ENCODE measurements around the gene PLK5.

PLK5 gene

DNA sequence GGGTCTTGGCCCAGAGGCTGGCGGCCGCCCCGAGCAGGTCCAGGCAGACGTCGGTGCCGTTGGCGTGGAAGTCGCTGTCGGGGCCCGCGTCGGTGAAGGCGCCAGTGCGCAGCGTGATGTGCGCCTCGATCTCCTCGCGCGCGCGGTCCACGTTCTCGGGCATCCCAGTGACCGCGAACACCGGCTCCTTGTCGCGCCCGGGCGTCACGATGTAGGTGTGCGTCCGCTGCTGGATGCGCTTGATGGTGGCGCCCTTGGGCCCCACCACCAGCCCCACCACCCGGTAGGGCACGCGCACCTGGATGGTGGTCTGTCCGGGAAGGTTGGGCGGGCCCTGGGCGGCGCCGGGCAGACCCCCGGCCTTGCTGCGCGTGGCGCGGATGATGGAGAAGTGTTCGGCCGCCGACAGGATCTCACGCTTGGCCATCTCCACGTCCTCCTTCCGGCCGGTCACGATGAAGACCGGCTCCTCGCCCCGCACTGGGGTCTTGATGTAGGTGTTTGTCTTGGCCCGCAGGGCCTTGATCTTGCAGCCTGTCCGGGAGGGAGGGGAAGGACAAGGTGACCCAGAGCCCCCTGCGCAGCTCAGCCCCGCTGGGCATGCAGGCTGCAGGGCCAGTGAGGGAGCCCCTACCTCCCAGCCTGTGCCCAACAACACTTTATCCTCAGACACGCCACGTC is 32.7 kb downstream of the PLK5 start:
- no peaks in the 10 kb centered on the region for H3K9me3 ChIP-seq (ENCODE audit: insufficient read depth, low read depth, low read length)
- no peak overlapping the region for H2AFZ ChIP-seq (ENCODE audit: low read length)
- H3K9me2 ChIP-seq (replicated peaks; ENCODE audit: low read depth, low read length) = no peaks in the 10 kb centered on the region
- TF ChIP-seq, protein P1, sequence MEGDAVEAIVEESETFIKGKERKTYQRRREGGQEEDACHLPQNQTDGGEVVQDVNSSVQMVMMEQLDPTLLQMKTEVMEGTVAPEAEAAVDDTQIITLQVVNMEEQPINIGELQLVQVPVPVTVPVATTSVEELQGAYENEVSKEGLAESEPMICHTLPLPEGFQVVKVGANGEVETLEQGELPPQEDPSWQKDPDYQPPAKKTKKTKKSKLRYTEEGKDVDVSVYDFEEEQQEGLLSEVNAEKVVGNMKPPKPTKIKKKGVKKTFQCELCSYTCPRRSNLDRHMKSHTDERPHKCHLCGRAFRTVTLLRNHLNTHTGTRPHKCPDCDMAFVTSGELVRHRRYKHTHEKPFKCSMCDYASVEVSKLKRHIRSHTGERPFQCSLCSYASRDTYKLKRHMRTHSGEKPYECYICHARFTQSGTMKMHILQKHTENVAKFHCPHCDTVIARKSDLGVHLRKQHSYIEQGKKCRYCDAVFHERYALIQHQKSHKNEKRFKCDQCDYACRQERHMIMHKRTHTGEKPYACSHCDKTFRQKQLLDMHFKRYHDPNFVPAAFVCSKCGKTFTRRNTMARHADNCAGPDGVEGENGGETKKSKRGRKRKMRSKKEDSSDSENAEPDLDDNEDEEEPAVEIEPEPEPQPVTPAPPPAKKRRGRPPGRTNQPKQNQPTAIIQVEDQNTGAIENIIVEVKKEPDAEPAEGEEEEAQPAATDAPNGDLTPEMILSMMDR (conservative IDR thresholded peaks at IDR 0.05; ENCODE audit: low read length) = no peak
- no peak for TF ChIP-seq EZH2phosphoT487 (IDR thresholded peaks at IDR 0.05; ENCODE audit: borderline replicate concordance)
- H3K9ac ChIP-seq (ENCODE audit: low read depth, low read length, poor library complexity, severe bottlenecking) = no peak overlapping the region
- no peaks in the 10 kb centered on the region for H3K36me3 ChIP-seq (ENCODE audit: insufficient read depth, low read length)
- no peaks in the 10 kb centered on the region for H3F3A ChIP-seq (ENCODE audit: low read depth)
- H3K27me3 ChIP-seq (ENCODE audit: insufficient read depth, low read length, poor library complexity, severe bottlenecking) = no peaks in the 10 kb centered on the region
- no peak overlapping the region for H3K4me3 ChIP-seq (ENCODE audit: low read length, poor library complexity, severe bottlenecking)
- H3K4me2 ChIP-seq (ENCODE audit: low read depth, low read length, poor library complexity, severe bottlenecking) = no peak overlapping the region
- H3K79me2 ChIP-seq (ENCODE audit: insufficient read depth, low read length) = peaks cover 4% of the 10 kb centered on the region; the same call in 1 of the 2 replicates
- H3K4me1 ChIP-seq (ENCODE audit: insufficient read depth, low read length, poor library complexity, severe bottlenecking) = no peaks in the 10 kb centered on the region
- peaks cover 5% of the 10 kb centered on the region for H4K20me1 ChIP-seq (ENCODE audit: insufficient read depth, low read length, poor library complexity, severe bottlenecking)

DNA sequence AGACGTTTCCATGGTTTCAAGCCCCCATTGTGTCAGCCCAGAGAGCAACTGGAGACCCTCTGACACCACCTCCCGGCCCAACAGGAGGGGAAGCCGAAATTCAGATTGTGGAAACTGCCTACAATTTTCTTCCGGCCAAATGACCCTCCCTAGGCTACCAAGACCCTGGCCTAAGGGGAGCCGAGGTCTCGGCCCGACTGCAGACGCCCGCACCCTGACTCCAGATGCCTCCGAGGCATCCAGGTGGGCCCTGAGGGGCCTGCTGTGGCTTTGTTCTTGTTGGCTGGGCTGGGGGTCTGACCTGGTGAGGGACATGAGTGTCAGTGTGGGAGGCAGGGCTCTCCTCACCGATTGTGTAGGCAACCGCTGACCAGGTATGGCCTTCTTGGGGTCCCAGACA is 34.7 kb downstream of the PLK5 start:
- no peak overlapping the region for H3K4me2 ChIP-seq (ENCODE audit: low read depth, low read length, poor library complexity, severe bottlenecking)
- TF ChIP-seq, protein P1 (conservative IDR thresholded peaks at IDR 0.05; ENCODE audit: low read length) = no peak
- no peak for TF ChIP-seq EZH2phosphoT487 (IDR thresholded peaks at IDR 0.05; ENCODE audit: borderline replicate concordance)
- no peaks in the 10 kb centered on the region for H3K36me3 ChIP-seq (ENCODE audit: insufficient read depth, low read length)
- no peaks in the 10 kb centered on the region for H3K9me3 ChIP-seq (ENCODE audit: insufficient read depth, low read depth, low read length)
- no peaks in the 10 kb centered on the region for H3K9me2 ChIP-seq (replicated peaks; ENCODE audit: low read depth, low read length)
- H3K9ac ChIP-seq (ENCODE audit: low read depth, low read length, poor library complexity, severe bottlenecking) = no peak overlapping the region
- H2AFZ ChIP-seq (ENCODE audit: low read length) = no peak overlapping the region
- H3K4me1 ChIP-seq (ENCODE audit: insufficient read depth, low read length, poor library complexity, severe bottlenecking) = no peaks in the 10 kb centered on the region
- no peak overlapping the region for H3K4me3 ChIP-seq (ENCODE audit: low read length, poor library complexity, severe bottlenecking)
- H3F3A ChIP-seq (ENCODE audit: low read depth) = no peaks in the 10 kb centered on the region
- H3K27me3 ChIP-seq (ENCODE audit: insufficient read depth, low read length, poor library complexity, severe bottlenecking) = no peaks in the 10 kb centered on the region
- peaks cover 5% of the 10 kb centered on the region for H4K20me1 ChIP-seq (ENCODE audit: insufficient read depth, low read length, poor library complexity, severe bottlenecking)
- peaks cover 8% of the 10 kb centered on the region; the same call in 1 of the 2 replicates for H3K79me2 ChIP-seq (ENCODE audit: insufficient read depth, low read length)

DNA sequence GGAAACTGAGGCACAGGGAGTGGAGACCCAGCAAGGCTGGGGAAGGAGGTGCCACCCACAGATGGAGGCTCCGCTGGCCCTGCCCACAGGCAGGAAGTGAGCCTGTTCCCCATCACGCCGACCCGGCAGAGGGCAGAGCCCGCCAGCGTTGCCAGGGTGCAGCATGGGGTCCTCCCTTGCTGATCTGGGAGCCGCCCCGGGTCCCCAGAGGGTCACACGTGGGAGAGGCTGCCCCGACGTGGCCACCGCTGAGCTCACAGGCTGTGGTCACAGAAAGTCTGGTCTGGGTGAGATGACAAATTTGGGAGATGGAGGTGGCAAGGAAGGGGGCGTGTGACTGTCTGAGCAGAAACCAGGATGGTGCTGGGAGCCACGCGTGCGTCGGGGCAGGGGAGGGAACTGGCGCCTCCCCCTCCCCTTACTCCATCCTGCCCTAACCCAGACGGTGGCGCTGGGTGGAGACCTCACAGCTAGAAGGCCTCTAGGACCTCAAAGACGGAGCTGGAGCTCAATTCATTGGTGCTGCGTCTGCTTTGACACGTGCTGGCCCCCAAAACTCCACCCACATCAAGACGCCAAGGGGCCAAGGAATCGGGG is 36.5 kb downstream of the PLK5 start:
- H2AFZ ChIP-seq (ENCODE audit: low read length) = no peak overlapping the region
- H3K36me3 ChIP-seq (ENCODE audit: insufficient read depth, low read length) = no peaks in the 10 kb centered on the region
- H3F3A ChIP-seq (ENCODE audit: low read depth) = no peaks in the 10 kb centered on the region
- H3K9me2 ChIP-seq (replicated peaks; ENCODE audit: low read depth, low read length) = no peaks in the 10 kb centered on the region
- peaks cover 5% of the 10 kb centered on the region for H3K4me1 ChIP-seq (ENCODE audit: insufficient read depth, low read length, poor library complexity, severe bottlenecking)
- H3K9me3 ChIP-seq (ENCODE audit: insufficient read depth, low read depth, low read length) = no peaks in the 10 kb centered on the region
- peaks cover 10% of the 10 kb centered on the region for H4K20me1 ChIP-seq (ENCODE audit: insufficient read depth, low read length, poor library complexity, severe bottlenecking)
- H3K4me3 ChIP-seq (ENCODE audit: low read length, poor library complexity, severe bottlenecking) = no peak overlapping the region
- no peaks in the 10 kb centered on the region for H3K27me3 ChIP-seq (ENCODE audit: insufficient read depth, low read length, poor library complexity, severe bottlenecking)
- H3K79me2 ChIP-seq (ENCODE audit: insufficient read depth, low read length) = peaks cover 21% of the 10 kb centered on the region
- no peak overlapping the region for H3K4me2 ChIP-seq (ENCODE audit: low read depth, low read length, poor library complexity, severe bottlenecking)
- H3K9ac ChIP-seq (ENCODE audit: low read depth, low read length, poor library complexity, severe bottlenecking) = no peak overlapping the region
- TF ChIP-seq EZH2phosphoT487 (IDR thresholded peaks at IDR 0.05; ENCODE audit: borderline replicate concordance) = no peak
- TF ChIP-seq, protein P1 (conservative IDR thresholded peaks at IDR 0.05; ENCODE audit: low read length) = no peak
